ENCODE results near the gene OR5P2.
"Not testable (repeated sequence)": the region's sequence is repeated elsewhere in the genome, so short reads cannot be mapped to it uniquely, and the experiment has no call there.

Gene OR5P2, protein sequence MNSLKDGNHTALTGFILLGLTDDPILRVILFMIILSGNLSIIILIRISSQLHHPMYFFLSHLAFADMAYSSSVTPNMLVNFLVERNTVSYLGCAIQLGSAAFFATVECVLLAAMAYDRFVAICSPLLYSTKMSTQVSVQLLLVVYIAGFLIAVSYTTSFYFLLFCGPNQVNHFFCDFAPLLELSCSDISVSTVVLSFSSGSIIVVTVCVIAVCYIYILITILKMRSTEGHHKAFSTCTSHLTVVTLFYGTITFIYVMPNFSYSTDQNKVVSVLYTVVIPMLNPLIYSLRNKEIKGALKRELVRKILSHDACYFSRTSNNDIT

DNA sequence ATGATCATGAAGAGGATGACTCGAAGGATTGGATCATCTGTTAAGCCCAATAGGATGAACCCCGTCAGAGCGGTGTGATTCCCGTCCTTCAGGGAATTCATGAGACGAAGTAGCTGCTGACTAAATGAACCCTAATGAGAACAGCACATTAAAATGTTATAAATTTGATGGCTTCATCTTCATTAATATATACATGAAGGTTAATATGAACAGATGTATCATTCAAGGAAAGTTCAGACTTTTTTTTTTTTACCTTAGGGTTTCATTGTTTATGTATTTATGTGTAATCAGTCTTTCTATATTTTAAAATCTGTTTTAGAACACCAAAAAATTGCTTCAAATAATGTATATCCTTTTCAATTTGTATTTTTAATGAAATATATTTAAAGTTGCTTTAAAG, at the start of gene OR5P2:
Gene OR5P2 (minus strand): TSS at position 101 of the 400 bp plus-strand sequence. CDS start 0 bp downstream, at position 101.
- DNase-seq: no peak

DNA sequence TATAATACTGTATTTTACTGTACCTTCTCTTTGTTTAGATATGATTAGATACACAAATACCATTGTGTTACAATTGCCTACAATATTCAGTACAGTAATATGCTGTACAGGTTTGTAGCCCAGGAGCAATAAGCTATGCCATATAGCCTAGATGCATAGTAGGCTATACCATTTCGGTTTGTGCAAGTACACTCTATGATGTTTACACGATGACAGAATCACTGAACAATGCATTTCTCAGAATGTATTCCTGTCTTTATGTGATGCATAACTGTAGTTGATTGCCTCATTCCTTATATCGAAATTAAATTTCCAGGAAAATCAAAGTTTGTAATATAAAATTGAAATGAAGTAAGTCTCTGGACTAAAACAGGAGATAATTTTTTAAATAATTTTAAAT, 49.3 kb upstream of the OR5P2 start:
- DNase-seq: no peak

DNA sequence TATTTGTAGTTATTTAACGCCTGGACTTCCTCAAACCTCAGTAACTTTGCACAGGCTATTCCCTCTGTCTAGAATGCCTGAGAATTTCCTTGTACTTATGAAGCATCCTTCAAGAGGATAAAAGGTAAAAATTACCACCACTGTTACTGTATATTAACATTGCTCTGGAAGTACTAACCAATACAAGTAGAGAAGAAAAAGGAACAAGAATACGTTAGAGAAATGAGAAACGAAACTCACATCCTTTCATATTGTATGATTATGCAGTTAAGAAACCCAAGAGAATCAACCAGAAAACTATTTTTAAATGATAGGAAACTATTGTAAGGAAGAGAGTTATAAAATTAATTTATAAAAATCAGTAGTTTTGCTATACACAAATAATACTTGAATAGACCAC, 48.2 kb upstream of the OR5P2 start:
- peak; percentile 77 for DNase-seq

DNA sequence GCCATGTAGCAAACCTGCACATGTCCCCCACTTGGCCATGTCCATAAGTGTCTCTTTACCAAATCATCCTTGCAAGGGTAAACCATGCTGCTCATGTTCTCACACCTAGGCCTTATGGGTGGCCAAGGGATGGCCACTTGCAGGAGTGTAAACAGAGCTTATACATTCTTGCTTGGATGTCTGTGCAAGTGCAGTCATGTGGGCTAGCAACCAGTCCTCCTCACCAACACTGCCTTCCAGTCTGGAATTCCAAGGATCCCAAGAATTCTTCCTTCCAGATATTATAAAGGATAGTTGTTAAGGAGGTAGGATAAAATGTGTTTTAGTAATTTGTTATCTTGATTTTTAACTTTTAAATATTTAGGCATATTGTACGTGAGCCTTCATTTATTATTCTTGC, 47.8 kb upstream of the OR5P2 start:
- DNase-seq: no peak

DNA sequence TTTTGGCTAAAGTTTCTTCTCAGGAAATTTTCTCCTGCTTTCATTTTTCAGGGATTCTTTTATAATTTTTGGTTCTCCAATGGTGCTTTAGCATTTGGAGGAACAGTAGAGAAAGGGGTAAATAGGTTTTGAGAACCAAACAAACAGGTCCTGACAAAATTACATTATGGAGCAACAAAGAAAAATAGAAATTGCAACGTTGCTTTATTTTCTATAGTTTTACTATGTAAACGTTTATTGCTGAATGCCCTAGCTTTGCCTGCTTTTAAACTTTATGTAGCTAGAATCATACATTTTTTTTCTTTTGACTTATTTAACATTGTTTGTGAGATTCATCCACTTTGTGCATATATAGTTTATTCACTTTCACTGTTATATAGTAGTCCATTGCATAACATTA, 43.8 kb upstream of the OR5P2 start:
- DNase-seq: no peak

DNA sequence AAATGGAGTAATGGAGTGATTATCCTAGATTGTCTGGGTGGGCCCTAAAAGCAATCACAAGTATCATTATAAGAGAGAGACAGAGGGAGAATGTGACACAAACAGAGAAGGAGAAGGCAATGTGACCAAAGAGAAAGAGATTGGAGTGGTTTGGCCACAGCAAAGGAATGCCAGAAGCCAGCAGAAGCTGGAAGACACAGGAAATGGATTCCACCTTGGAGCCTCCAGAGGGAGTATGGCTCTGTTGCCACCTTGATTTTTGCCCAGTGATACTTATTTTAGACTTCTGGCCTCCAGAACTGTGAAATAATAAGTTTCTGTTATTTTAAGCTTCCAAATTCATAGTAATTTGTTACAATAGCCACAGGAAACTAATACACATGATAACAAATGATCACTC, 36.8 kb upstream of the OR5P2 start:
- no peak for DNase-seq

DNA sequence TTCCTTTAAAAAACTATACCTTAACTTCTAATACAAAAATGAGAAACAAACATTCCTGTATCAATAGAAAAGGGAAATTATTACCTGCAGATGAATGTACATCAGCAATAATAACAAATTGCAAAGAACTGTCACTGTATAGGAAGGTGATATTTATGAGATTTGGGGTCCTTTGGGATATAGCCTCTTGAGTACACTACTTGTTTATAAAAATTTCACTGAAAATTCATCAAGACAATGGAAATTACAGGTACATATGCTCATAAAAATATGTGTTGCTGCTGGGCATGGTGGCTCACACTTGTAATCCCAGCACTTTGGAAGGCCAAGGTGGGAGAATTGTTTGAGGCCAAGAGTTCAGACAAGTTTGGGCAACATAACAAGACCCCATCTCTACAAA, 34.0 kb upstream of the OR5P2 start, which contains the start of gene OR5P3:
Gene OR5P3 (minus strand): TSS at position 101 of the 400 bp plus-strand sequence.
- no peak for DNase-seq

DNA sequence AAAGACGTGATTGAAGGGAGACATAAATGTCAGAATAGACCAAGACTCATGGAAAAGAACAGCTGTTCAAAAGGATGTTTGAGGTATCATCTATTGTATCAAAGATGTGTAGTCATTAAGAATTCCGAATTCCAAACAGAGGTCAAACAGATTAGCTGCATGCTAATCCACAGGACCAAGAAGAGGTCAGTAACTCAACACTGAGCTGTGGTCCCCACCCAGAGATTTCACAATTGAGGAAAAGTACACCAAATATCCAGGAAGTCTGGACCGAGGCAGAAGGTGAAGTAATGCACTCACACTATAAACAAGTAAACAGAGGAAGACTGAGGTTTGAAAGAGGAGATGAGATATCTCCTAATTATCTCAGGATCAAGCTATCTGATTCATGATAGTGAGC, 29.6 kb upstream of the OR5P2 start:
- DNase-seq: no peak

DNA sequence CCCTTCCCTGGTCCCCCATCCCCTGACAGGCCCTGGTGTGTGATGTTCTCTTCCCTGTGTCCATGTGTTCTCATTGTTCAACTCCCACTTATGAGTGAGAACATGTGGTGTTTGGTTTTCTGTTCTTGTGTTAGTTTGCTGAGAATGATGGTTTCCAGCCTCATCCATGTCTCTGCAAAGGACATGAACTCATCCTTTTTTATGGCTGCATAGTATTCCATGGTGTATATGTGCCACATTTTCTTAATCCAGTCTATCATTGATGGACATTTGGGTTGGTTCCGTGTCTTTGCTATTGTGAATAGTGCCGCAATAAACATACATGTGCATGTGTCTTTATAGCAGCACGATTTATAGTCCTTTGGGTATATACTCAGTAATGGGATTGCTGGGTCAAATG, 23.7 kb upstream of the OR5P2 start:
- not testable (repeated sequence) for DNase-seq

DNA sequence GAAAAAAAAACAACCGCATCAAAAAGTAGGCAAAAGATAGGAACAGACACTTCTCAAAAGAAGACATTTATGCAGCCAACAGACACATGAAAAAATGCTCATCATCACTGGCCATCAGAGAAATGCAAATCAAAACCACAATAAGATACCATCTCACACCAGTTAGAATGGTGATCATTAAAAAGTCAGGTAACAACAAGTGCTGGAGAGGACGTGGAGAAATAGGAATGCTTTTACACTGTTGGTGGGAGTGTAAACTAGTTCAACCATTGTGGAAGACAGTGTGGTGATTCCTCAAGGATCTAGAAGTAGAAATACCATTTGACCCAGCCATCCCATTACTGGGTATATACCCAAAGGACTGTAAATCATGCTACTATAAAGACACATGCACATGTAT, 18.2 kb upstream of the OR5P2 start:
- DNase-seq: not testable (repeated sequence)

DNA sequence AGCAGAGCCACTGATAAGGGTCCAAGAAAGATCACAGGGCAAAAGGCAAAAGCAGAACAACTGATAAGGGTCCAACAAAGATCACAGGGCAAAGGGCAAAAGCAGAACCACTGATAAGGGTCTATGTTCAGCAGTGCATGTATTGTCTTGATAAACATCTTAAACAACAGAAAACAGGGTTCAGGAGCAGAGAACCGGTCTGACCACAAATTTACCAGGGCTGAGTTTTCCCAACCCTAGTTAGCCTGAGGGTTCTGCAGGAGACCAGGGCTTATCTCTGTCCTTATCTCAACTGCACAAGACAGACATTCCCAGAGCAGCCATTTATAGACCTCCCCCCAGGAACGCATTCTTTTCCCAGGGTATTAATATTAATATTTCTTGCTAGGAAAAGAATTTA, 13.6 kb upstream of the OR5P2 start:
- DNase-seq: not testable (repeated sequence)

DNA sequence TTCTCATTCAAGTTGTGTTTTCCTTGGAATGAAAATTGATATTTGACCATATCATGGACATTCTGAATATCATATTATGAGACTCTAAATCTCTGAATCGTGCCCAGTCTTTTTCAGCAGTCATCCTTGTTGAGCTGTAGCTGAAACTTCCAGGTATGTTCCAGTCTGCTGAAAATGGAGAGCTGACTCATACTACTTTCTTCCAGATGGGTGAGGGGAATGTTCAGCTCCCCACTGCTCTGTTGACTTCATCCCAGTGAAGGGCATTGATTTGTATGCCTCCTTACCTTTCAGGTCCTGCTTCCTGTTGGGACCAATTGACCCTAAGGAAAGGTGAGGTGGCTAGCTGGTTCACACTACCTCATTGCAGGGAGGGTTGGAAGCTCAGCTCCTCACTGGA, 3.5 kb downstream of the OR5P2 start:
- DNase-seq: no peak

DNA sequence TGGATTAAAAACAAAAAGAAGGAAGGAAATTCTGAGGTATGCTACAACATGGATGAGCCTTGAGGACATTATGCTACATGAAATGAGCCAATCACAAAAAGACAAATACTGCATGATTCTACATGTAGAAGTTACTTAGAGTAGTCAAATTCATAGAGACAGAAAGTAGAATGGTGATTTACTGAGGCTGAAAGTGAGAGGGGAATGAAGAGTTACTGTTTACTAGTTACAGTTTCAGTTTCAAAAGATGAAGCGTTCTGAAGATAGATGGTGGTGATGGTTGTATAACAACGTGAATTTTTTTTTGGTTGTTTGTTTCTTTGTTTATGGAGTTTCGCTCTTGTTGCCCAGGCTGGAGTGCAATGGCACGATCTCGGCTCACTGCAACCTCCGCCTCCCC, 9.5 kb downstream of the OR5P2 start:
- DNase-seq: no peak

DNA sequence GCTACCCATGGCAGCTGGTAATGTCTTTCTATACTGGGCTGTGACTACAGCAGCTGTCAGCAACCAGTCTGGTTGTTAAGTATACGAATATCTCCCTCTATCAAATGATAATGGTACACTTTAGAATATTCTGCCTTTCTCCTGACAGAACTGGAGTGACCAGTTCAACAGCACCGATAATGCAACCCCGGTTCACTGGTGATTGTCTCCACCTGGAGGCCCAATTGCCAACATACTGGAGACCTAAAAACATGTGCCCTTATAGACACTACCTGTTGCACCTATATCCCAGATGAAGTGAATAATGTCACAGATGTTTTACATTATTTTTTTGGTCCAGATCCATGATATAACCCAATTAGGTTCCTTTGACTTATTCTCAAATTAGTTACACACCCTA, 21.1 kb downstream of the OR5P2 start:
- DNase-seq: no peak

DNA sequence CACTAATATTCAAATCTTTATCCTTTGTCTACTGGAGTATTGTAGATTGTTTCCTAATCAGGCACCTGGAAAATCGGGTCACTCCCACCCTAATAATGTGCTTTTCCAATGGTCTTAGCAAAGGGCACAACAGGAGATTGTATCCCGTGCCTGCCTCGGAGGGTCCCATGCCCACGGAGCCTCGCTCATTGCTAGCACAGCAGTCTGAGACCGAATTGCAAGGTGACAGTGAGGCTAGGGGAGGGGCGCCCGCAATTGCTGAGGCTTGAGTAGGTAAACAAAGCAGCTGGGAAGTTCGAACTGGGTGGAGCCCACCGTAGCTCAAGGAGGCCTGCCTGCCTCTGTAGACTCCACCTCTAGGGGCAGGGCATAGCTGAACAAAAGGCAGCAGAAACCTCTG, 32.4 kb downstream of the OR5P2 start:
- not testable (repeated sequence) for DNase-seq

DNA sequence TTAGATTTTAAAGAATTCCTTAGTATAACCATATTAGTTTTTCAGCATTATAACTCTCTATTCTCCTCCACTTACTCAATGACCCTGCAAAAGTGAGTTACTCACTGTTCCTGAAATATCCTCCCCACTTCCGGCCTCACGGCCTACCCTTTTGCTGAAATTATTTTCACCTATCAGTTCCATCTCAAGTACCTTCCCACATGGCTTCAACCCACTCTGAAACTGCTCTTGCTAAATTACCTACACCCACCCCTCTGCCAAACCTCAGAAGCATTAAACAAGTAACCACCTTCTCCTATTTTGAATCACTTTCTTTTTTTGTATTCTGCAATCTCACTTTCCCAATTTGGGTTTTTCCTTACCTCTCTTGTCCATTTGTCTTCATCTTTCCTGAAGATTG, 37.7 kb downstream of the OR5P2 start:
- DNase-seq: peak; percentile 10

DNA sequence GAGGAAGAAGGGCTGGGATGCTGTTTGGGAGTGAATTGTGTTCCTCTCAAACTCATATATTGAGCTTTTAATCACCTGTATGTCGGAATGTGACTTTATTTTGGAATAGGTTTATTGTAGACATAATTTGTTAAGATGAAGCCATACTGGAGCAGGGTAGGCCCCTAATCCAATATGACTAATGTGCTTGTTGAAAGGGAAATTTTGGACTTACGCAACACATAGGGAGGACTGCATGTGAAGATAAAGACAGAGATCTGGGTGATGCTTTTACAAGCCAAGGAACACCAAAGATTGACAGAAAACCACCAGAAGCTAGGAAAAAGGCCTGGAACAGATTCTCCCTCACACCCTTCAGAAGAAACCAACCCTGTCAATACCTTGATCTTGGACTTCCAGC, 47.3 kb downstream of the OR5P2 start:
- peak; percentile 56 for DNase-seq
